Keratinocyte (primary cell): Measurements from ENCODE around the gene NOX5. TPM values are rescaled to one million over a fixed set of nuclear protein-coding genes. Genes with fewer than 3 reads are reported as not detected.

ENCODE experiments used
- DNase-seq: peaks from one replicate; pipeline ENCODE4 v3.0.0-alpha.2; 2011; ENCODE audit warnings: low read depth, missing footprints, low spot score
- FAIRE-seq: peaks from 2 replicates; lab custom pipeline; 2011; peaks lifted over from hg19 to GRCh38; lab: Jason Lieb, UNC
- H2AFZ ChIP-seq: 2 replicates; pipeline ENCODE4 v1.6.0; 2012; ENCODE audit warnings: low read length, control low read depth, inconsistent platforms; ENCODE audit not compliant: control insufficient read depth
- H3K27ac ChIP-seq: 2 replicates; pipeline ENCODE4 v1.5.1; 2011; ENCODE audit warnings: low read length; ENCODE audit not compliant: control insufficient read depth, insufficient read depth
- H3K27me3 ChIP-seq: 3 replicates; pipeline ENCODE4 v1.6.0; 2011; ENCODE audit warnings: low read length; ENCODE audit not compliant: control insufficient read depth, insufficient read depth; ENCODE audit errors: extremely low read depth
- H3K36me3 ChIP-seq, 2 experiments: 2 replicates in 1 of 2; 3 replicates in 1 of 2; pipeline ENCODE4 v1.5.1; 2011; ENCODE audit warnings: low read length in 2 of 2, mild to moderate bottlenecking in 1 of 2; ENCODE audit not compliant: control insufficient read depth in 2 of 2, insufficient read depth in 2 of 2; ENCODE audit errors: extremely low read depth in 1 of 2
- H3K4me1 ChIP-seq: 3 replicates; pipeline ENCODE4 v1.5.1; 2011; ENCODE audit warnings: low read length; ENCODE audit not compliant: control insufficient read depth, insufficient read depth; ENCODE audit errors: extremely low read depth
- H3K4me2 ChIP-seq: 3 replicates; pipeline ENCODE4 v1.6.0; 2011; ENCODE audit warnings: low read depth, low read length; ENCODE audit not compliant: control insufficient read depth, insufficient read depth; ENCODE audit errors: extremely low read depth
- H3K4me3 ChIP-seq, 3 experiments: fragments of 200-600 bp in 1 of 3; sonication (generic) in 1 of 3; 2 replicates in 2 of 3; 3 replicates in 1 of 3; pipeline ENCODE4 v1.5.1; 2011 to 2016; ENCODE audit warnings: low read length in 3 of 3, mild to moderate bottlenecking in 3 of 3, control low read depth in 2 of 3, inconsistent platforms in 1 of 3, low read depth in 1 of 3, mixed read lengths in 1 of 3, mixed run types in 1 of 3, moderate library complexity in 1 of 3; ENCODE audit not compliant: control insufficient read depth in 2 of 3, insufficient read depth in 2 of 3; ENCODE audit errors: extremely low read depth in 1 of 3
- H3K79me2 ChIP-seq: 2 replicates; pipeline ENCODE4 v1.6.0; 2012; ENCODE audit warnings: low read length; ENCODE audit not compliant: control insufficient read depth, insufficient read depth
- H3K9ac ChIP-seq: 3 replicates; pipeline ENCODE4 v1.6.0; 2011; ENCODE audit warnings: low read length; ENCODE audit not compliant: control insufficient read depth, insufficient read depth; ENCODE audit errors: extremely low read depth
- H3K9me1 ChIP-seq: 3 replicates; pipeline ENCODE4 v1.6.0; 2011; ENCODE audit warnings: low read length; ENCODE audit not compliant: control insufficient read depth, insufficient read depth; ENCODE audit errors: extremely low read depth
- H3K9me3 ChIP-seq: 2 replicates; pipeline ENCODE4 v1.5.1; 2012; ENCODE audit warnings: low read depth, low read length; ENCODE audit not compliant: control insufficient read depth
- H4K20me1 ChIP-seq: 3 replicates; pipeline ENCODE4 v1.6.0; 2011; ENCODE audit warnings: low read length; ENCODE audit not compliant: control insufficient read depth, insufficient read depth; ENCODE audit errors: extremely low read depth
- EZH2 ChIP-seq: IDR thresholded peaks from one replicate; pipeline ENCODE4 v1.6.1; 2012; ENCODE audit warnings: inconsistent platforms, mild to moderate bottlenecking, low read length, moderate library complexity
- dilution Hi-C: fragments of 300-500 bp; cut with MboI; formaldehyde crosslinking; loops from one replicate; pipeline ENCODE4 v1.7.0; 2020; ENCODE audit warnings: low sequenced_read_pairs; ENCODE audit not compliant: extremely low pct_ligation_motif_present
- polyA plus RNA-seq, 5 experiments: library from polyadenylated mRNA; depleted of rRNA in 3 of 5; stranded (reverse) in 3 of 5; stranded (forward) in 1 of 5; unstranded in 1 of 5; fragments of >200 nt; gene quantifications; 1 replicate in 1 of 5; 2 replicates in 3 of 5; 3 replicates in 1 of 5; pipeline versions ENCODE4 v1.2.1 to v1.2.3, GENCODE V29; 2011 to 2012; ENCODE audit warnings: missing spikeins in 2 of 5, low read depth in 1 of 5, low replicate concordance in 1 of 5
- TF ChIP-seq, protein P1 (sequence below), 3 experiments: IDR thresholded peaks in 1 of 3; conservative IDR thresholded peaks in 1 of 3; optimal IDR thresholded peaks in 1 of 3; 2 replicates in 2 of 3; 3 replicates in 1 of 3; pipeline versions ENCODE3 to v1.5.1; 2011; ENCODE audit warnings: low read length in 3 of 3, mild to moderate bottlenecking in 3 of 3, moderate library complexity in 2 of 3, control low read depth in 1 of 3, inconsistent platforms in 1 of 3; ENCODE audit not compliant: insufficient read depth in 2 of 3; ENCODE audit errors: extremely low read depth in 1 of 3

The NOX5 gene
- polyA plus RNA-seq, 1 donor (not counting 4 experiments of a cell fraction or from before 2014, with no cell fraction given) = 0.16 TPM

DNA sequence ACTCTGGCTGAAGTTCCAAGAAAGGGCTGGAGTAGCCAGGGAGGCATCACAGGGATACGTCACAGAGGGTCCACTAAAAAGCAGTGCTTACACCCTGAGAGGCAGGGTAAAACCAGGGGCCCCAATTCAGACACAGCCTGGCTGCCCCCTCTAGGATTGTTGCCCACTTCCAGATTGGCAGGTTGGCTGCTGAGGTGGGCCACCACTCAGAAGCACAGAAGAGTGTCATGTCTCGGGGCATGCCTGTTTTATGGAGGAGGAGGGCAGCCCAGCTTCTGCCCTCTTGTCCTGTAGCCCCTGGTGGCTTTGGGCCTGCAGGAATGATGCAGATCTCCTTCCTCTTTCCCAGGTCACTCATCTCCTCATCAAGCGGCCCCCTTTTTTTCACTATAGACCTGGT is 24.0 kb downstream of the NOX5 start:
- no peak for FAIRE-seq

DNA sequence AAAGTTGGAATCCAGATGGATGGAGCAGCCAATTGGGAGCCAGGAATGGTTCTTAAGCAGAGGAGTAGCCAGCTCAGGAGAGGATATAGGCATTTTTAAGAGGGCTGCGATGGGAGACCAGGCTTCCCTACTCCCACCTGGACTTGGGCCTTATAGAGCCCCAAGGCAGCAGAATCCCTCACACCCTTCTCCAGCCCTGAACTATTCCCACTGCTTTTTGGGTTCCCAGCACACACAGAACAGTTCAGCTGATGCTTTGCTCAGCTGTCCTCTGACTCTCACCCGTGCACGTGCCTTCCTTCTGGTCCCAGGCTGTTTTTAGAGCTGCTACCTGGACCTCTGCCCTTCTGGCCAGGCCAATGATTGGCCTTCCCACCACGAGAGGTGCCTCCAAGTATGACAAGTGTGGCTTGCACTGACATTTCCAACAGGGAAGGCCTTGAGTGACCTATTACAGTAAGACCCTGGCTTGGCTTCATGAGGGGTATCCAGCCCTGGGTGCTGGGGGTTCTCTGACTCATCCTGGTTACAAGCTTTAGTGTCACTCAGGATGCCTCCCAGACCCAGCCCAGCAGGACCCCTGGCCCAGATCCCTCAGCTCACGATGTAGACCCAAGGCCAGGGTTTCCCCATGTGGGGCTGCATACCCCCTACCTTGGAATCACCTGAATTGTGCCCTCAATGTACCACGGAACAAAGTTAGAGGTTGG is 25.2 kb downstream of the NOX5 start:
- H3K4me1 ChIP-seq = peaks cover 12% of the 10 kb centered on the region
- dilution Hi-C loops = no loop called here
- no peaks in the 10 kb centered on the region for H3K79me2 ChIP-seq
- H3K4me2 ChIP-seq = no peak overlapping the region
- H2AFZ ChIP-seq = no peak overlapping the region
- FAIRE-seq (no peak), DNase-seq (no peak)
- no peaks in the 10 kb centered on the region for H3K36me3 ChIP-seq
- TF ChIP-seq, protein P1, sequence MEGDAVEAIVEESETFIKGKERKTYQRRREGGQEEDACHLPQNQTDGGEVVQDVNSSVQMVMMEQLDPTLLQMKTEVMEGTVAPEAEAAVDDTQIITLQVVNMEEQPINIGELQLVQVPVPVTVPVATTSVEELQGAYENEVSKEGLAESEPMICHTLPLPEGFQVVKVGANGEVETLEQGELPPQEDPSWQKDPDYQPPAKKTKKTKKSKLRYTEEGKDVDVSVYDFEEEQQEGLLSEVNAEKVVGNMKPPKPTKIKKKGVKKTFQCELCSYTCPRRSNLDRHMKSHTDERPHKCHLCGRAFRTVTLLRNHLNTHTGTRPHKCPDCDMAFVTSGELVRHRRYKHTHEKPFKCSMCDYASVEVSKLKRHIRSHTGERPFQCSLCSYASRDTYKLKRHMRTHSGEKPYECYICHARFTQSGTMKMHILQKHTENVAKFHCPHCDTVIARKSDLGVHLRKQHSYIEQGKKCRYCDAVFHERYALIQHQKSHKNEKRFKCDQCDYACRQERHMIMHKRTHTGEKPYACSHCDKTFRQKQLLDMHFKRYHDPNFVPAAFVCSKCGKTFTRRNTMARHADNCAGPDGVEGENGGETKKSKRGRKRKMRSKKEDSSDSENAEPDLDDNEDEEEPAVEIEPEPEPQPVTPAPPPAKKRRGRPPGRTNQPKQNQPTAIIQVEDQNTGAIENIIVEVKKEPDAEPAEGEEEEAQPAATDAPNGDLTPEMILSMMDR (optimal IDR thresholded peaks at IDR 0.05 in 1 of 3, IDR thresholded peaks at IDR 0.05 in 1 of 3, conservative IDR thresholded peaks at IDR 0.05 in 1 of 3; ENCODE audit: extremely low read depth in 1 of 3, insufficient read depth in 2 of 3, low read length in 3 of 3) = no peak
- TF ChIP-seq EZH2 = no peak
- H3K9me3 ChIP-seq = no peaks in the 10 kb centered on the region
- H3K9me1 ChIP-seq = no peaks in the 10 kb centered on the region
- H4K20me1 ChIP-seq = no peaks in the 10 kb centered on the region
- no peak overlapping the region for H3K4me3 ChIP-seq
- H3K27ac ChIP-seq = no peak overlapping the region
- no peak overlapping the region for H3K9ac ChIP-seq
- no peaks in the 10 kb centered on the region for H3K27me3 ChIP-seq

More for the DNA sequence above, 24.0 kb downstream of the NOX5 start:
- H3K79me2 ChIP-seq = no peaks in the 10 kb centered on the region
- no peak overlapping the region for H3K27ac ChIP-seq
- H3K4me2 ChIP-seq = no peak overlapping the region
- H4K20me1 ChIP-seq = no peaks in the 10 kb centered on the region
- no peak for DNase-seq
- no peak overlapping the region for H3K4me3 ChIP-seq
- no peaks in the 10 kb centered on the region for H3K27me3 ChIP-seq
- H3K36me3 ChIP-seq = no peaks in the 10 kb centered on the region
- no peak overlapping the region for H2AFZ ChIP-seq
- dilution Hi-C loops = no loop called here
- no peaks in the 10 kb centered on the region for H3K9me1 ChIP-seq
- no peaks in the 10 kb centered on the region for H3K9me3 ChIP-seq
- TF ChIP-seq EZH2 = no peak
- TF ChIP-seq, protein P1 (optimal IDR thresholded peaks at IDR 0.05 in 1 of 3, IDR thresholded peaks at IDR 0.05 in 1 of 3, conservative IDR thresholded peaks at IDR 0.05 in 1 of 3; ENCODE audit: extremely low read depth in 1 of 3, insufficient read depth in 2 of 3, low read length in 3 of 3) = no peak
- H3K4me1 ChIP-seq = peaks cover 20% of the 10 kb centered on the region
- no peak overlapping the region for H3K9ac ChIP-seq
